Transverse colon (tissue), 4 donors: ENCODE results near the gene CMPK1. TPM values are rescaled to one million over a fixed set of nuclear protein-coding genes. Genes with fewer than 3 reads are reported as not detected.
"Not testable (repeated sequence)": the region's sequence is repeated elsewhere in the genome, so short reads cannot be mapped to it uniquely, and the experiment has no call there.

ENCODE experiments used
- DNase-seq: peaks from one replicate; pipeline ENCODE4 v3.0.0-alpha.2; 2019
- H3K27ac ChIP-seq, 4 donors: fragments of 200-600 bp; sonication (generic); 2 replicates each; pipeline ENCODE4 v1.5.1; 2016 to 2018; ENCODE audit warnings: inconsistent platforms in 4 of 4
- H3K27me3 ChIP-seq: fragments of 200-600 bp; sonication (generic); 2 replicates; pipeline ENCODE4 v1.5.1; 2017; ENCODE audit warnings: inconsistent platforms
- H3K36me3 ChIP-seq, 4 donors: fragments of 200-600 bp; sonication (generic); 2 replicates each; pipeline ENCODE4 v1.5.1; 2017 to 2019; ENCODE audit warnings: inconsistent platforms in 4 of 4
- H3K4me1 ChIP-seq, 4 donors: fragments of 200-600 bp; sonication (generic); 2 replicates each; pipeline ENCODE4 v1.5.1; 2017 to 2020; ENCODE audit warnings: inconsistent platforms in 4 of 4
- H3K4me3 ChIP-seq, 4 donors: fragments of 200-600 bp; sonication (generic); 1 replicate in 1 of 4; 2 replicates in 3 of 4; pipeline versions ENCODE4 v1.5.1 to v1.6.1; 2017 to 2019; ENCODE audit warnings: inconsistent platforms in 4 of 4
- H3K9me3 ChIP-seq, 2 donors: fragments of 200-600 bp; sonication (generic); 2 replicates each; pipeline ENCODE4 v1.5.1; 2017 to 2019; ENCODE audit warnings: inconsistent platforms in 2 of 2
- CTCF ChIP-seq, 5 experiments: fragments of 200-600 bp in 3 of 5; fragments of 450-650 bp in 2 of 5; sonication (generic) in 3 of 5; IDR thresholded peaks; 1 replicate in 2 of 5; 2 replicates in 3 of 5; pipeline ENCODE4 v1.5.1; 2016 to 2017; ENCODE audit warnings: antibody characterized with exemption in 5 of 5, inconsistent platforms in 3 of 5, mild to moderate bottlenecking in 2 of 5, moderate library complexity in 1 of 5
- EP300 ChIP-seq: sonication (generic); formaldehyde crosslinking; IDR thresholded peaks from one replicate; pipeline ENCODE4 v1.6.1; 2017; ENCODE audit warnings: antibody characterized with exemption, low read depth
- POLR2A ChIP-seq: fragments of 450-650 bp; IDR thresholded peaks from one replicate; pipeline ENCODE4 v1.6.1; 2016; ENCODE audit warnings: antibody characterized with exemption, mild to moderate bottlenecking, moderate library complexity
- POLR2AphosphoS5 ChIP-seq, 3 donors: sonication (generic); formaldehyde crosslinking; IDR thresholded peaks; one replicate each; pipeline ENCODE4 v1.6.1; 2016; ENCODE audit warnings: antibody characterized with exemption in 3 of 3
- WGBS, 2 donors: methylation state at CpG; one replicate each; pipeline ENCODE4 v1.1.5; 2018; ENCODE audit warnings: low coverage in 1 of 2; 5-methylcytosine and 5-hydroxymethylcytosine counted together
- in situ Hi-C, 4 donors: fragments of 200-750 bp; cut with MboI; loops; one replicate each; pipeline versions ENCODE4 v1.15.0 to v1.15.1; 2017; ENCODE audit warnings: low sequenced_read_pairs in 3 of 4, low pct_ligation_motif_present in 1 of 4, low pct_unique_long_range_greater_than_20kb in 1 of 4
- intact Hi-C: fragments of 100-400 bp; cut with DNase I; formaldehyde crosslinking; loops from one replicate; pipeline ENCODE4 v1.15.1; 2023; ENCODE audit warnings: low total_unique reads
- total RNA-seq, 4 donors: library from RNA; depleted of rRNA; stranded (reverse); fragments of >200 nt; gene quantifications; one replicate each; pipeline ENCODE4 v1.1.0, GENCODE V29; 2016

Gene CMPK1
- total RNA-seq, 4 donors from 2014 or later, result 71.6 to 162 (median 109) TPM

GRCh38 chr1:47338249-47339077, 4.9 kb downstream of the CMPK1 start:
- Histone ChIP-seq H3K9me3 (no peaks in the 10 kb centered on the region), H3K27ac (no peak overlapping the region), H3K4me1 (peaks cover 0 to 39% (median 28%) of the 10 kb centered on the region in 4 donors), H3K36me3 (peaks cover 0 to 7% (median 0%) of the 10 kb centered on the region in 4 donors), H3K27me3 (no peaks in the 10 kb centered on the region), H3K4me3 (no peak overlapping the region)
- DNase-seq, result no peak
- intact Hi-C loops, result no loop called here
- in situ Hi-C loops, result no loop called here
- TF ChIP-seq EP300 (no peak), POLR2AphosphoS5 (IDR thresholded peaks at IDR 0.05) (no peak), CTCF (IDR thresholded peaks at IDR 0.05) (no peak), POLR2A (no peak)

- TF ChIP-seq POLR2A (no peak), CTCF (IDR thresholded peaks at IDR 0.05) (no peak), EP300 (no peak), POLR2AphosphoS5 (IDR thresholded peaks at IDR 0.05) (no peak)
- no peak overlapping the region for H3K27ac ChIP-seq
- no peaks in the 10 kb centered on the region for H3K27me3 ChIP-seq
- 87 to 88% methylated on average over 4 of the region's 4 CpGs for WGBS, 2 donors
- no peaks in the 10 kb centered on the region for H3K9me3 ChIP-seq
- intact Hi-C loops, result no loop called here
- H3K4me1 ChIP-seq, result peaks cover 0 to 33% (median 22%) of the 10 kb centered on the region in 4 donors
- peaks cover 0 to 9% (median 0%) of the 10 kb centered on the region in 4 donors for H3K36me3 ChIP-seq
- H3K4me3 ChIP-seq, result no peak overlapping the region
- in situ Hi-C loops, result no loop called here
- no peak for DNase-seq
Measured at GRCh38 chr1:47340227-47340626, 6.6 kb downstream of the CMPK1 start.

DNA sequence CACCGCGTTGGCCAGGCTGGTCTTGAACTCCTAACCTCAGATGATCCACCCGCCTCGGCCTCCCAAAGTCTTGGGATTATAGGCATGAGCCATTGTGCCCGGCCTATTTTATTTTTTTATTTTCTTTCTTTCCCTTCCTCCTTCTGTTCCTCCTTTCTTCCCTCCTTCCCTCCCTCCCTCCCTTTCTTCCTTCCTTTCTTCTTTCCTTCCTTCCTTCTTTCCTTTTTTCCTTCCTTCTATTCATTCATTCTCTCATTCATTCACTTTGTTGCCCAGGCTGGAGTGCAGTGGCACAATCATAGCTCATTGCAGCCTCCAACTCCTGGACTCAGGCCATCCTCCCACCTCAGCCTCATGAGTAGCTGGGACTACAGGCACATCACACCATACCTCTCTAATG, 13.4 kb downstream of the CMPK1 start:
- H3K36me3 ChIP-seq, H3K27ac ChIP-seq, H3K27me3 ChIP-seq, intact Hi-C loops, H3K4me3 ChIP-seq, DNase-seq, in situ Hi-C loops, H3K9me3 ChIP-seq: not testable (repeated sequence)
- H3K4me1 ChIP-seq, result peaks cover 5 to 15% (median 10%) of the 10 kb centered on the region in 4 donors
- 98 to 99% methylated on average over 5 of the region's 5 CpGs for WGBS, 2 donors

DNA sequence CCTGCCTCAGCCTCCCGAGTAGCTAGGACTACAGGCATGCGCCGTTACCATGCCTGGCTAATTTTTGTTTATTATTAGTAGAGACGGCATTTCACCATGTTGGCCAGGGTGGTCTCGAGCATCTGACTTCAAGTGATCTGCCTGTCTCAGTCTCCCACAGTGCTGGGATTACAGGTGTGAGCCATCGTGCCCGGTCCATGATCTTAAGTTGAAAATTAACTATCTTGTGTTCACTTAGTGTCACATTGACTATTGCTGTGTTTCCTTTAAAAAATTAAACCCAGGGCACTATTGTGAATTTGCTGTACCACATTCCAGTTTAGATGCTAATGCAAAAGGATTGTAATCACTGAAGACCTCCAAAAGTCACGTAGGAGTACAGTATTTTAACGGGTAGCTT, 14.1 kb downstream of the CMPK1 start:
- Histone ChIP-seq H3K4me1 (peaks cover 5 to 15% (median 10%) of the 10 kb centered on the region in 4 donors), H3K27me3 (no peaks in the 10 kb centered on the region), H3K4me3 (no peak overlapping the region), H3K27ac (no peak overlapping the region), H3K9me3 (no peaks in the 10 kb centered on the region), H3K36me3 (peaks cover 0 to 9% (median 0%) of the 10 kb centered on the region in 4 donors)
- in situ Hi-C loops, result no loop called here
- TF ChIP-seq EP300, result no peak
- TF ChIP-seq CTCF (IDR thresholded peaks at IDR 0.05), result no peak
- no peak for TF ChIP-seq POLR2AphosphoS5 (IDR thresholded peaks at IDR 0.05)
- no peak for TF ChIP-seq POLR2A
- intact Hi-C loops, result no loop called here
- DNase-seq, result no peak
- WGBS, 2 donors, result 65 to 66% methylated on average over 2 to 9 of the region's 9 CpGs
